Measurements from ENCODE around the gene PILRA. TPM values are rescaled to one million over a fixed set of nuclear protein-coding genes. Genes with fewer than 3 reads are reported as not detected.
A peak's percentile ranks its signal among the peaks of the same experiment; 100 is the strongest.

PILRA gene
- total and polyA plus RNA-seq, 4 donors, result 9.9 to 122 (median 27.5) TPM

GRCh38 chr7:100357131-100357561 is 16.1 kb upstream of the PILRA start:
- no peaks in the 10 kb centered on the region for H3K27me3 ChIP-seq (ENCODE audit: control insufficient read depth in 3 of 3, insufficient read depth in 3 of 3, low read length in 2 of 3)
- H3K9me3 ChIP-seq (ENCODE audit: control insufficient read depth in 4 of 4, insufficient read depth in 3 of 4, low read length in 3 of 4), result no peaks in the 10 kb centered on the region
- peaks cover 20 to 78% (median 40%) of the 10 kb centered on the region in 4 donors for H3K36me3 ChIP-seq (ENCODE audit: control insufficient read depth in 4 of 4, insufficient read depth in 4 of 4, low read length in 4 of 4)
- ATAC-seq (ENCODE audit: insufficient read depth, low FRiP score) (no peak), DNase-seq (no peak)
- no peaks in the 10 kb centered on the region for H3K4me1 ChIP-seq (ENCODE audit: control insufficient read depth in 5 of 5, insufficient read depth in 5 of 5, low read length in 5 of 5)
- 84 to 92% methylated on average over 4 to 6 of the region's 6 CpGs for WGBS, 2 donors
- TF ChIP-seq, protein P1, sequence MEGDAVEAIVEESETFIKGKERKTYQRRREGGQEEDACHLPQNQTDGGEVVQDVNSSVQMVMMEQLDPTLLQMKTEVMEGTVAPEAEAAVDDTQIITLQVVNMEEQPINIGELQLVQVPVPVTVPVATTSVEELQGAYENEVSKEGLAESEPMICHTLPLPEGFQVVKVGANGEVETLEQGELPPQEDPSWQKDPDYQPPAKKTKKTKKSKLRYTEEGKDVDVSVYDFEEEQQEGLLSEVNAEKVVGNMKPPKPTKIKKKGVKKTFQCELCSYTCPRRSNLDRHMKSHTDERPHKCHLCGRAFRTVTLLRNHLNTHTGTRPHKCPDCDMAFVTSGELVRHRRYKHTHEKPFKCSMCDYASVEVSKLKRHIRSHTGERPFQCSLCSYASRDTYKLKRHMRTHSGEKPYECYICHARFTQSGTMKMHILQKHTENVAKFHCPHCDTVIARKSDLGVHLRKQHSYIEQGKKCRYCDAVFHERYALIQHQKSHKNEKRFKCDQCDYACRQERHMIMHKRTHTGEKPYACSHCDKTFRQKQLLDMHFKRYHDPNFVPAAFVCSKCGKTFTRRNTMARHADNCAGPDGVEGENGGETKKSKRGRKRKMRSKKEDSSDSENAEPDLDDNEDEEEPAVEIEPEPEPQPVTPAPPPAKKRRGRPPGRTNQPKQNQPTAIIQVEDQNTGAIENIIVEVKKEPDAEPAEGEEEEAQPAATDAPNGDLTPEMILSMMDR (IDR thresholded peaks at IDR 0.05; ENCODE audit: control extremely low read depth, extremely low read depth), result no peak
- peak overlapping the region in 1 of 2 donors; percentile 4 for H3K27ac ChIP-seq (ENCODE audit: low read depth in 1 of 2, low read length in 1 of 2)
- H3K4me3 ChIP-seq, result no peak overlapping the region
- no peak overlapping the region for H3K9ac ChIP-seq (ENCODE audit: insufficient read depth in 1 of 2, low read length in 2 of 2)

- H3K27ac ChIP-seq (ENCODE audit: low read depth in 1 of 2, low read length in 1 of 2), result peak within 1 kb of the TSS in 1 of 2 donors; percentile 4
- H3K27me3 ChIP-seq (ENCODE audit: control insufficient read depth in 3 of 3, insufficient read depth in 3 of 3, low read length in 2 of 3), result no peaks in the 10 kb centered on the region
- no peak for ATAC-seq (ENCODE audit: insufficient read depth, low FRiP score)
- WGBS, 2 donors, result 79 to 86% methylated on average over 9 to 11 of the region's 11 CpGs
- H3K9me3 ChIP-seq (ENCODE audit: control insufficient read depth in 4 of 4, insufficient read depth in 3 of 4, low read length in 3 of 4), result no peaks in the 10 kb centered on the region
- no peak for DNase-seq
- TF ChIP-seq, protein P1 (IDR thresholded peaks at IDR 0.05; ENCODE audit: control extremely low read depth, extremely low read depth), result no peak
- peaks cover 20 to 73% (median 42%) of the 10 kb centered on the region in 4 donors for H3K36me3 ChIP-seq (ENCODE audit: control insufficient read depth in 4 of 4, insufficient read depth in 4 of 4, low read length in 4 of 4)
- no peak within 1 kb of the TSS for H3K9ac ChIP-seq (ENCODE audit: insufficient read depth in 1 of 2, low read length in 2 of 2)
- H3K4me1 ChIP-seq (ENCODE audit: control insufficient read depth in 5 of 5, insufficient read depth in 5 of 5, low read length in 5 of 5), result no peaks in the 10 kb centered on the region
- no peak within 1 kb of the TSS for H3K4me3 ChIP-seq
Observed at GRCh38 chr7:100358027-100358856, 15.0 kb upstream of the PILRA start, which contains the start of gene PILRB. PILRB (plus strand) TSS chr7:100358117; CDS start chr7:100358303, 186 bp downstream.

DNA sequence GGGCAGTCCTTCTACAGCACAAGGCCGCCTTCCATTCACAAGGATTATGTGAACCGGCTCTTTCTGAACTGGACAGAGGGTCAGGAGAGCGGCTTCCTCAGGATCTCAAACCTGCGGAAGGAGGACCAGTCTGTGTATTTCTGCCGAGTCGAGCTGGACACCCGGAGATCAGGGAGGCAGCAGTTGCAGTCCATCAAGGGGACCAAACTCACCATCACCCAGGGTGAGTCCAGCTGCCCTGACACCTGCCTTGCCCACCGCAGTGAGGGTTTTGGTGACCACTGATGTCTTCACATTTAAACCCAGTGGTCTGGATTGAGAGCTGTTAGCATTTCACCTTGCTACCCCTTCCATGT is 14.5 kb upstream of the PILRA start:
- no peak overlapping the region for H3K27ac ChIP-seq (ENCODE audit: low read depth in 1 of 2, low read length in 1 of 2)
- H3K9ac ChIP-seq (ENCODE audit: insufficient read depth in 1 of 2, low read length in 2 of 2), result no peak overlapping the region
- 96 to 99% methylated on average over 8 of the region's 8 CpGs for WGBS, 2 donors
- no peak overlapping the region for H3K4me3 ChIP-seq
- H3K27me3 ChIP-seq (ENCODE audit: control insufficient read depth in 3 of 3, insufficient read depth in 3 of 3, low read length in 2 of 3), result no peaks in the 10 kb centered on the region
- ATAC-seq (ENCODE audit: insufficient read depth, low FRiP score), result no peak
- no peaks in the 10 kb centered on the region for H3K9me3 ChIP-seq (ENCODE audit: control insufficient read depth in 4 of 4, insufficient read depth in 3 of 4, low read length in 3 of 4)
- DNase-seq, result no peak
- TF ChIP-seq, protein P1 (IDR thresholded peaks at IDR 0.05; ENCODE audit: control extremely low read depth, extremely low read depth), result no peak
- peaks cover 20 to 67% (median 39%) of the 10 kb centered on the region in 4 donors for H3K36me3 ChIP-seq (ENCODE audit: control insufficient read depth in 4 of 4, insufficient read depth in 4 of 4, low read length in 4 of 4)
- no peaks in the 10 kb centered on the region for H3K4me1 ChIP-seq (ENCODE audit: control insufficient read depth in 5 of 5, insufficient read depth in 5 of 5, low read length in 5 of 5)
